ENCODE data around the gene CYP2U1. TPM values are rescaled to one million over a fixed set of nuclear protein-coding genes. Genes with fewer than 3 reads are reported as not detected.

Gene CYP2U1
- total and polyA plus RNA-seq, 2 donors (not counting 1 experiment from before 2014, with no cell fraction given) = 15.5 to 24.3 TPM

- Histone ChIP-seq H2AFZ (ENCODE audit: low read length) (no peak overlapping the region), H3K79me2 (ENCODE audit: control insufficient read depth, insufficient read depth, low read length) (no peaks in the 10 kb centered on the region), H3K4me1 (ENCODE audit: control insufficient read depth, extremely low read depth, insufficient read depth, low read length) (no peaks in the 10 kb centered on the region)
Observed at GRCh38 chr4:107906458-107907100, 24.8 kb upstream of the CYP2U1 start.

GRCh38 chr4:107908377-107908776 is 23.0 kb upstream of the CYP2U1 start:
- H3K4me1 ChIP-seq (ENCODE audit: control insufficient read depth, extremely low read depth, insufficient read depth, low read length) = no peaks in the 10 kb centered on the region
- DNase-seq (ENCODE audit: low read depth in 2 of 2) = no peak
- no peak overlapping the region for H3K4me3 ChIP-seq (replicated peaks in 1 of 4; ENCODE audit: control extremely low read depth in 1 of 4, insufficient read depth in 1 of 4, low read depth in 3 of 4, low read length in 4 of 4)
- no peaks in the 10 kb centered on the region for H3K27me3 ChIP-seq (ENCODE audit: control insufficient read depth, insufficient read depth, low read length)
- no peaks in the 10 kb centered on the region for H3K79me2 ChIP-seq (ENCODE audit: control insufficient read depth, insufficient read depth, low read length)
- H3K9ac ChIP-seq (ENCODE audit: insufficient read depth, low read length) = no peak overlapping the region
- no peaks in the 10 kb centered on the region for H3K9me3 ChIP-seq (ENCODE audit: control insufficient read depth, insufficient read depth, low read depth, low read length)
- no peaks in the 10 kb centered on the region for H3K36me3 ChIP-seq (ENCODE audit: control insufficient read depth, insufficient read depth, low read length)
- no peaks in the 10 kb centered on the region for H4K20me1 ChIP-seq (ENCODE audit: control insufficient read depth, extremely low read depth, insufficient read depth, low read length)
- no peak overlapping the region for H3K4me2 ChIP-seq (ENCODE audit: extremely low read depth, insufficient read depth, low read length)
- TF ChIP-seq EZH2 (IDR thresholded peaks at IDR 0.05; ENCODE audit: low read length, missing control alignments) (no peak), CTCF (conservative IDR thresholded peaks at IDR 0.05 in 1 of 2, IDR thresholded peaks at IDR 0.05 in 1 of 2; ENCODE audit: low read depth in 1 of 2, low read length in 2 of 2) (no peak)
- no peak overlapping the region for H3K27ac ChIP-seq (ENCODE audit: insufficient read depth, low read length)
- H2AFZ ChIP-seq (ENCODE audit: low read length) = no peak overlapping the region

More at GRCh38 chr4:107906458-107907100, 24.8 kb upstream of the CYP2U1 start:
- TF ChIP-seq EZH2 (IDR thresholded peaks at IDR 0.05; ENCODE audit: low read length, missing control alignments) (no peak), CTCF (conservative IDR thresholded peaks at IDR 0.05 in 1 of 2, IDR thresholded peaks at IDR 0.05 in 1 of 2; ENCODE audit: low read depth in 1 of 2, low read length in 2 of 2) (no peak)
- no peak for DNase-seq (ENCODE audit: low read depth in 2 of 2)
- Histone ChIP-seq H4K20me1 (ENCODE audit: control insufficient read depth, extremely low read depth, insufficient read depth, low read length) (no peaks in the 10 kb centered on the region), H3K4me2 (ENCODE audit: extremely low read depth, insufficient read depth, low read length) (no peak overlapping the region), H3K27ac (ENCODE audit: insufficient read depth, low read length) (no peak overlapping the region), H3K27me3 (ENCODE audit: control insufficient read depth, insufficient read depth, low read length) (no peaks in the 10 kb centered on the region), H3K4me3 (replicated peaks in 1 of 4; ENCODE audit: control extremely low read depth in 1 of 4, insufficient read depth in 1 of 4, low read depth in 3 of 4, low read length in 4 of 4) (no peak overlapping the region), H3K36me3 (ENCODE audit: control insufficient read depth, insufficient read depth, low read length) (no peaks in the 10 kb centered on the region), H3K9ac (ENCODE audit: insufficient read depth, low read length) (no peak overlapping the region), H3K9me3 (ENCODE audit: control insufficient read depth, insufficient read depth, low read depth, low read length) (no peaks in the 10 kb centered on the region)

GRCh38 chr4:107913283-107913899 is 18.0 kb upstream of the CYP2U1 start:
- Histone ChIP-seq H3K9me3 (ENCODE audit: control insufficient read depth, insufficient read depth, low read depth, low read length) (no peaks in the 10 kb centered on the region), H2AFZ (ENCODE audit: low read length) (no peak overlapping the region), H3K36me3 (ENCODE audit: control insufficient read depth, insufficient read depth, low read length) (no peaks in the 10 kb centered on the region), H3K27me3 (ENCODE audit: control insufficient read depth, insufficient read depth, low read length) (no peaks in the 10 kb centered on the region), H3K79me2 (ENCODE audit: control insufficient read depth, insufficient read depth, low read length) (no peaks in the 10 kb centered on the region), H3K9ac (ENCODE audit: insufficient read depth, low read length) (no peak overlapping the region), H3K4me3 (replicated peaks in 1 of 4; ENCODE audit: control extremely low read depth in 1 of 4, insufficient read depth in 1 of 4, low read depth in 3 of 4, low read length in 4 of 4) (no peak overlapping the region), H3K27ac (ENCODE audit: insufficient read depth, low read length) (no peak overlapping the region), H4K20me1 (ENCODE audit: control insufficient read depth, extremely low read depth, insufficient read depth, low read length) (no peaks in the 10 kb centered on the region), H3K4me1 (ENCODE audit: control insufficient read depth, extremely low read depth, insufficient read depth, low read length) (no peaks in the 10 kb centered on the region), H3K4me2 (ENCODE audit: extremely low read depth, insufficient read depth, low read length) (no peak overlapping the region)
- TF ChIP-seq CTCF (conservative IDR thresholded peaks at IDR 0.05 in 1 of 2, IDR thresholded peaks at IDR 0.05 in 1 of 2; ENCODE audit: low read depth in 1 of 2, low read length in 2 of 2) = peak; percentile 54 to 63
- TF ChIP-seq EZH2 (IDR thresholded peaks at IDR 0.05; ENCODE audit: low read length, missing control alignments) = no peak
- peak; percentile 48 to 84 for DNase-seq (ENCODE audit: low read depth in 2 of 2)

Measured in fibroblast of lung (primary cell).